HCT116 (cell line): ENCODE data around the gene NOL9. TPM values are rescaled to one million over a fixed set of nuclear protein-coding genes. Genes with fewer than 3 reads are reported as not detected.
A peak's percentile ranks its signal among the peaks of the same experiment; 100 is the strongest.

Source experiments
- ATAC-seq: fragments of 200-7000 bp; cut with Tn5 transposase; 2 replicates; pipeline ENCODE4 v1.9.1; 2020; ENCODE audit warnings: mild to moderate bottlenecking, moderate library complexity
- BruUV-seq: library from RNA; stranded (reverse); fragments of 400-500 nt; replicated peaks from 2 replicates; lab custom pipeline; 2021; lab: Mats Ljungman, UMichigan
- CTCF ChIA-PET: fragments of 300-600 bp; sonication (Branson Sonifier 250); formaldehyde crosslinking; loops from one replicate; lab custom pipeline; 2021; ENCODE audit warnings: antibody characterized with exemption; lab: Charles Lee
- POLR2A ChIA-PET: fragments of 300-600, 350-600 bp; sonication (Branson Sonifier 250); formaldehyde crosslinking; loops from one replicate; lab custom pipeline; 2021; ENCODE audit warnings: antibody characterized with exemption; lab: Charles Lee
- RAD21 ChIA-PET, 2 experiments: fragments of 300-600 bp; sonication (Branson Sonifier 250); formaldehyde crosslinking; loops; one replicate each; lab custom pipeline; 2023; ENCODE audit warnings: low total read pairs in 2 of 2; ENCODE audit not compliant: uncharacterized antibody in 2 of 2, unreplicated experiment in 2 of 2, low non-redundant PET in 1 of 2; lab: Charles Lee
- DNase-seq: peaks from one replicate; pipeline ENCODE4 v3.0.0-alpha.2; 2010; ENCODE audit warnings: low read depth, low spot score
- H2AFZ ChIP-seq: fragments of 200-600 bp; shearing (Covaris generic), sonication (generic); 2 replicates; pipeline ENCODE4 v1.6.1; 2017; ENCODE audit warnings: low read depth, mixed run types, mixed read lengths, antibody characterized with exemption, low read length; ENCODE audit not compliant: poor library complexity, severe bottlenecking
- H3K27ac ChIP-seq: 2 replicates; pipeline ENCODE4 v1.5.1; 2012; ENCODE audit warnings: low read depth, low read length
- H3K27me3 ChIP-seq: fragments of 200-600 bp; sonication (generic); 2 replicates; pipeline ENCODE4 v1.6.1; 2016; ENCODE audit warnings: mixed run types, low read length, mixed read lengths; ENCODE audit not compliant: insufficient read depth
- H3K36me3 ChIP-seq, 2 experiments: fragments of 200-500 bp in 1 of 2; fragments of 200-600 bp in 1 of 2; sonication (Bioruptor generic) in 1 of 2; sonication (generic) in 1 of 2; 2 replicates each; pipeline versions ENCODE4 v1.5.1 to v1.6.1; 2014 to 2016; ENCODE audit warnings: low read length in 2 of 2, inconsistent platforms in 1 of 2, mixed read lengths in 1 of 2, mixed run types in 1 of 2; ENCODE audit not compliant: insufficient read depth in 2 of 2, control insufficient read depth in 1 of 2
- H3K4me1 ChIP-seq, 2 experiments: fragments of 200-600 bp in 1 of 2; sonication (generic) in 1 of 2; 2 replicates each; pipeline versions ENCODE4 v1.5.1 to v1.6.1; 2012 to 2017; ENCODE audit warnings: low read length in 2 of 2, inconsistent platforms in 1 of 2, mild to moderate bottlenecking in 1 of 2, mixed read lengths in 1 of 2, mixed run types in 1 of 2, moderate library complexity in 1 of 2; ENCODE audit not compliant: insufficient read depth in 2 of 2, control insufficient read depth in 1 of 2
- H3K4me2 ChIP-seq: fragments of 200-600 bp; sonication (generic); 2 replicates; pipeline ENCODE4 v1.6.1; 2017; ENCODE audit warnings: mixed run types, low read length, mixed read lengths
- H3K4me3 ChIP-seq, 2 experiments: fragments of 200-600 bp in 1 of 2; sonication (generic) in 1 of 2; replicated peaks in 1 of 2; 2 replicates each; pipeline ENCODE4 v1.5.1; 2011 to 2016; ENCODE audit warnings: low read length in 2 of 2, control low read depth in 1 of 2, low read depth in 1 of 2, mild to moderate bottlenecking in 1 of 2, mixed read lengths in 1 of 2, mixed run types in 1 of 2
- H3K79me2 ChIP-seq: fragments of 200-600 bp; sonication (generic); 2 replicates; pipeline ENCODE4 v1.6.1; 2017; ENCODE audit warnings: mild to moderate bottlenecking, mixed run types, low read length, moderate library complexity, mixed read lengths; ENCODE audit not compliant: insufficient read depth
- H3K9ac ChIP-seq: fragments of 200-600 bp; sonication (generic); 2 replicates; pipeline ENCODE4 v1.6.1; 2016; ENCODE audit warnings: low read length, mixed read lengths
- H3K9me2 ChIP-seq: fragments of 200-600 bp; sonication (generic), shearing (Covaris generic); 2 replicates; pipeline ENCODE4 v1.6.1; 2017; ENCODE audit warnings: mixed run types, mild to moderate bottlenecking, moderate library complexity; ENCODE audit not compliant: insufficient read depth
- H3K9me3 ChIP-seq, 2 experiments: fragments of 200-500 bp in 1 of 2; fragments of 200-600 bp in 1 of 2; sonication (Bioruptor generic) in 1 of 2; sonication (generic) in 1 of 2; 2 replicates each; pipeline ENCODE4 v1.6.1; 2014 to 2017; ENCODE audit warnings: low read length in 2 of 2, mixed read lengths in 2 of 2, inconsistent platforms in 1 of 2, low read depth in 1 of 2, mild to moderate bottlenecking in 1 of 2, mixed run types in 1 of 2, moderate library complexity in 1 of 2; ENCODE audit not compliant: control insufficient read depth in 1 of 2, insufficient read depth in 1 of 2
- H4K20me1 ChIP-seq: fragments of 200-600 bp; sonication (generic), shearing (Covaris generic); 2 replicates; pipeline ENCODE4 v1.6.1; 2017; ENCODE audit warnings: mixed run types, mild to moderate bottlenecking, moderate library complexity; ENCODE audit not compliant: insufficient read depth
- ATF3 ChIP-seq: IDR thresholded peaks from 2 replicates; pipeline ENCODE4 v1.6.1; 2012
- CBX3 ChIP-seq: IDR thresholded peaks from 2 replicates; pipeline ENCODE4 v1.6.1; 2012; ENCODE audit warnings: low read depth
- CTCF ChIP-seq, 3 experiments: fragments of 200-600 bp in 1 of 3; sonication (generic) in 1 of 3; IDR thresholded peaks in 2 of 3; conservative IDR thresholded peaks in 1 of 3; 2 replicates each; pipeline ENCODE4 v1.5.1; 2012 to 2017; ENCODE audit warnings: low read depth in 2 of 3, low read length in 2 of 3, antibody characterized with exemption in 1 of 3, borderline replicate concordance in 1 of 3, control low read depth in 1 of 3, mild to moderate bottlenecking in 1 of 3, mixed read lengths in 1 of 3, mixed run types in 1 of 3, moderate library complexity in 1 of 3; ENCODE audit not compliant: insufficient read depth in 1 of 3
- ELF1 ChIP-seq: IDR thresholded peaks from 2 replicates; pipeline ENCODE4 v1.6.1; 2012; ENCODE audit warnings: low read depth, borderline replicate concordance
- EZH2phosphoT487 ChIP-seq: fragments of 200-600 bp; IDR thresholded peaks from 2 replicates; pipeline ENCODE4 v1.6.1; 2018; ENCODE audit warnings: antibody characterized with exemption, borderline replicate concordance
- FOSL1 ChIP-seq: IDR thresholded peaks from 2 replicates; pipeline ENCODE4 v1.6.1; 2012; ENCODE audit warnings: low read depth
- POLR2A ChIP-seq: IDR thresholded peaks from 2 replicates; pipeline ENCODE4 v1.7.0; 2011; ENCODE audit warnings: borderline replicate concordance; ENCODE audit not compliant: insufficient read depth, insufficient read length; ENCODE audit errors: extremely low read depth
- POLR2AphosphoS5 ChIP-seq: IDR thresholded peaks from 2 replicates; pipeline ENCODE4 v1.6.1; 2011; ENCODE audit warnings: mild to moderate bottlenecking, low read depth, low read length, moderate library complexity
- RAD21 ChIP-seq: IDR thresholded peaks from 2 replicates; pipeline ENCODE4 v1.6.1; 2012; ENCODE audit warnings: low read depth, mild to moderate bottlenecking
- REST ChIP-seq: IDR thresholded peaks from 2 replicates; pipeline ENCODE4 v1.6.1; 2012; ENCODE audit warnings: low read depth
- SIN3A ChIP-seq: IDR thresholded peaks from 2 replicates; pipeline ENCODE4 v1.6.1; 2012; ENCODE audit warnings: low read depth
- SP1 ChIP-seq: IDR thresholded peaks from 2 replicates; pipeline ENCODE4 v1.6.1; 2012; ENCODE audit warnings: low read depth
- SRF ChIP-seq: IDR thresholded peaks from 2 replicates; pipeline ENCODE4 v1.6.1; 2012; ENCODE audit warnings: low read depth
- YY1 ChIP-seq: IDR thresholded peaks from 2 replicates; pipeline ENCODE4 v1.6.1; 2011; ENCODE audit warnings: low read length, low read depth, moderate library complexity, mild to moderate bottlenecking; ENCODE audit not compliant: insufficient replicate concordance; ENCODE audit errors: extremely low read depth
- ZFX ChIP-seq: fragments of 450-650 bp; IDR thresholded peaks from 2 replicates; pipeline ENCODE4 v1.6.1; 2017
- intact Hi-C: fragments of 100-400 bp; cut with micrococcal nuclease; formaldehyde crosslinking; loops from 2 replicates; pipeline ENCODE4 v1.10.0; 2022
- total RNA-seq: library from RNA; stranded (reverse); gene quantifications from one replicate; pipeline ENCODE4 v1.2.1, GENCODE V29; 2021; ENCODE audit not compliant: unreplicated experiment

The NOL9 gene
- total RNA-seq, 1 experiment from 2014 or later: 46.4 TPM

- intact Hi-C loops: no loop called here
- POLR2A ChIA-PET: no interaction called here
- ATAC-seq: no peak
- RAD21 ChIA-PET: no interaction called here
- H2AFZ ChIP-seq: no peak overlapping the region
- H3K4me1 ChIP-seq: peaks cover 5 to 20% of the 10 kb centered on the region in 2 experiments; a peak in 3 of 4 replicates
- H4K20me1 ChIP-seq: no peaks in the 10 kb centered on the region
- BruUV-seq: no TSS peak
- H3K79me2 ChIP-seq: no peaks in the 10 kb centered on the region
- no peaks in the 10 kb centered on the region for H3K36me3 ChIP-seq
- H3K9me3 ChIP-seq: no peaks in the 10 kb centered on the region
- no peak for DNase-seq
- no peak overlapping the region for H3K4me3 ChIP-seq
- no peak overlapping the region for H3K9ac ChIP-seq
- no peak overlapping the region for H3K4me2 ChIP-seq
- TF ChIP-seq SRF (no peak), FOSL1 (no peak), SP1 (no peak), SIN3A (no peak), POLR2A (no peak), EZH2phosphoT487 (no peak)
- H3K9me2 ChIP-seq: no peaks in the 10 kb centered on the region
- no peaks in the 10 kb centered on the region for H3K27me3 ChIP-seq
- H3K27ac ChIP-seq: no peak overlapping the region
- CTCF ChIA-PET: interaction anchor here (2.3 kb wide), 1 partner anchor 10 kb away, joined by 7 read pairs; no protein-coding TSS in a partner anchor
Measured at GRCh38 chr1:6481820-6482219, 72.5 kb downstream of the NOL9 start.

GRCh38 chr1:6477039-6477820, 77.1 kb downstream of the NOL9 start:
- H3K9ac ChIP-seq: no peak overlapping the region
- BruUV-seq: no TSS peak
- DNase-seq: no peak
- TF ChIP-seq POLR2AphosphoS5 (no peak), ZFX (no peak), YY1 (no peak), ATF3 (no peak), REST (no peak), CTCF (IDR thresholded peaks at IDR 0.05 in 2 of 3, conservative IDR thresholded peaks at IDR 0.05 in 1 of 3; ENCODE audit: borderline replicate concordance in 1 of 3, insufficient read depth in 1 of 3, low read depth in 2 of 3, low read length in 2 of 3) (no peak), CBX3 (no peak), RAD21 (no peak), ELF1 (no peak), SIN3A (no peak)

More at GRCh38 chr1:6477039-6477820, 77.1 kb downstream of the NOL9 start:
- Histone ChIP-seq H3K79me2 (no peaks in the 10 kb centered on the region), H4K20me1 (no peaks in the 10 kb centered on the region), H3K27ac (no peak overlapping the region), H3K27me3 (no peaks in the 10 kb centered on the region), H3K4me1 (peaks cover 19 to 31% of the 10 kb centered on the region in 2 experiments), H3K36me3 (no peaks in the 10 kb centered on the region), H3K4me3 (no peak overlapping the region), H2AFZ (no peak overlapping the region), H3K4me2 (0 out of 2 replicates have a peak overlapping the region, but pooled peaks have one; percentile 40), H3K9me2 (no peaks in the 10 kb centered on the region), H3K9me3 (no peaks in the 10 kb centered on the region)
- ATAC-seq: no peak
- ChIA-PET POLR2A (no interaction called here), RAD21 (no interaction called here), CTCF (interaction anchor here (1.7 kb wide), 1 partner anchor 54 kb away, joined by 4 read pairs; no protein-coding TSS in a partner anchor)
- intact Hi-C loops: no loop called here
